A549 (cell line): ENCODE results near the gene MARK1.
"Not testable (repeated sequence)": the region's sequence is repeated elsewhere in the genome, so short reads cannot be mapped to it uniquely, and the experiment has no call there.

Experiments used
- BHLHE40 ChIP-seq: IDR thresholded peaks from 2 replicates; pipeline ENCODE4 v1.6.1; 2012; ENCODE audit warnings: low read depth, low read length, inconsistent platforms
- CEBPB ChIP-seq, 2 experiments: fragments of >200 bp in 1 of 2; sonication (Bioruptor Twin) in 1 of 2; formaldehyde crosslinking in 1 of 2; IDR thresholded peaks; 2 replicates each; pipeline ENCODE4 v1.6.1; 2012 to 2016
- EP300 ChIP-seq, 2 experiments: fragments of >200 bp; sonication (Bioruptor Twin); formaldehyde crosslinking; IDR thresholded peaks; 2 replicates in 1 of 2; 3 replicates in 1 of 2; pipeline ENCODE4 v1.6.1; 2016 to 2017
- MYC ChIP-seq: IDR thresholded peaks from 2 replicates; pipeline ENCODE4 v1.6.1; 2012; ENCODE audit warnings: mild to moderate bottlenecking, inconsistent platforms, low read length, improper control_type of control experiment, borderline replicate concordance
- RAD21 ChIP-seq, 2 experiments: fragments of >200 bp in 1 of 2; sonication (Bioruptor Twin) in 1 of 2; formaldehyde crosslinking in 1 of 2; IDR thresholded peaks in 1 of 2; conservative IDR thresholded peaks in 1 of 2; 2 replicates in 1 of 2; 3 replicates in 1 of 2; pipeline ENCODE4 v1.6.1; 2012 to 2018; ENCODE audit warnings: inconsistent platforms in 1 of 2
- RARB ChIP-seq: fragments of 250-450 bp; sonication (Bioruptor Pico); IDR thresholded peaks from 2 replicates; pipeline ENCODE4 v1.8.0; 2021; ENCODE audit warnings: mild to moderate bottlenecking, moderate library complexity
- ZFP36 ChIP-seq: fragments of 450-650 bp; IDR thresholded peaks from 2 replicates; pipeline ENCODE4 v1.6.1; 2014; ENCODE audit warnings: borderline replicate concordance; ENCODE audit not compliant: partially characterized antibody
- TF ChIP-seq, protein P1 (sequence below): fragments of >200 bp; sonication (Bioruptor Twin); formaldehyde crosslinking; IDR thresholded peaks from 2 replicates; pipeline ENCODE4 v1.6.1; 2016
- TF ChIP-seq, protein P2 (sequence below): IDR thresholded peaks from 2 replicates; pipeline ENCODE4 v1.6.1; 2012
- TF ChIP-seq, protein P3 (sequence below): fragments of >200 bp; sonication (Bioruptor Twin); formaldehyde crosslinking; IDR thresholded peaks from 3 replicates; pipeline ENCODE4 v1.5.1; 2016

DNA sequence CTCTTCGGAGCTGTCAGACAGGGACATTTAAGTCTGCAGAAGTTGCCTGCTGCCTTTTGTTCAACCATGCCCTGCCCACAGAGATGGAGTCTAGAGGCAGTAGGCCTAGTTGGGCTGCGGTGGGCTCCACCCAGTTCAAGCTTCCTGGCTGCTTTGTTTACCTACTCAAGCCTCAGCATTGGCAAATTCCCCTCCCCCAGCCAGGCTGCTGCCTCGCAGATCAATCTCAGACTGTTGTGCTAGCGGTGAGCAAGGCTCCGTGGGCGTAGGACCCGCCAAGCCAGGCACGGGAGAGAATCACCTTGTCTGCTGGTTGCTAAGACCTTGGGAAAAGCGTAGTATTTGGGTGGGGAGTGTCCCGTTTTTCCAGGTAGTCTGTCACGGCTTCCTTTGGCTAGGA, 83.2 kb downstream of the MARK1 start:
- not testable (repeated sequence) for TF ChIP-seq CEBPB (IDR thresholded peaks at IDR 0.05); EP300 (IDR thresholded peaks at IDR 0.05); RARB (CRISPR knock-in tag); ZFP36; RAD21 (conservative IDR thresholded peaks at IDR 0.05 in 1 of 2, IDR thresholded peaks at IDR 0.05 in 1 of 2); MYC; BHLHE40
- TF ChIP-seq, protein P1, sequence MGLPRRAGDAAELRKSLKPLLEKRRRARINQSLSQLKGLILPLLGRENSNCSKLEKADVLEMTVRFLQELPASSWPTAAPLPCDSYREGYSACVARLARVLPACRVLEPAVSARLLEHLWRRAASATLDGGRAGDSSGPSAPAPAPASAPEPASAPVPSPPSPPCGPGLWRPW: not testable (repeated sequence)
- TF ChIP-seq, protein P2, sequence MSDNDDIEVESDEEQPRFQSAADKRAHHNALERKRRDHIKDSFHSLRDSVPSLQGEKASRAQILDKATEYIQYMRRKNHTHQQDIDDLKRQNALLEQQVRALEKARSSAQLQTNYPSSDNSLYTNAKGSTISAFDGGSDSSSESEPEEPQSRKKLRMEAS: not testable (repeated sequence)
- TF ChIP-seq, protein P3, sequence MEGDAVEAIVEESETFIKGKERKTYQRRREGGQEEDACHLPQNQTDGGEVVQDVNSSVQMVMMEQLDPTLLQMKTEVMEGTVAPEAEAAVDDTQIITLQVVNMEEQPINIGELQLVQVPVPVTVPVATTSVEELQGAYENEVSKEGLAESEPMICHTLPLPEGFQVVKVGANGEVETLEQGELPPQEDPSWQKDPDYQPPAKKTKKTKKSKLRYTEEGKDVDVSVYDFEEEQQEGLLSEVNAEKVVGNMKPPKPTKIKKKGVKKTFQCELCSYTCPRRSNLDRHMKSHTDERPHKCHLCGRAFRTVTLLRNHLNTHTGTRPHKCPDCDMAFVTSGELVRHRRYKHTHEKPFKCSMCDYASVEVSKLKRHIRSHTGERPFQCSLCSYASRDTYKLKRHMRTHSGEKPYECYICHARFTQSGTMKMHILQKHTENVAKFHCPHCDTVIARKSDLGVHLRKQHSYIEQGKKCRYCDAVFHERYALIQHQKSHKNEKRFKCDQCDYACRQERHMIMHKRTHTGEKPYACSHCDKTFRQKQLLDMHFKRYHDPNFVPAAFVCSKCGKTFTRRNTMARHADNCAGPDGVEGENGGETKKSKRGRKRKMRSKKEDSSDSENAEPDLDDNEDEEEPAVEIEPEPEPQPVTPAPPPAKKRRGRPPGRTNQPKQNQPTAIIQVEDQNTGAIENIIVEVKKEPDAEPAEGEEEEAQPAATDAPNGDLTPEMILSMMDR: not testable (repeated sequence)
